ENCODE data around the gene RAB6B. TPM values are rescaled to one million over a fixed set of nuclear protein-coding genes. Genes with fewer than 3 reads are reported as not detected.

Gene RAB6B
- total RNA-seq, 1 experiment from 2014 or later: 0.86 TPM

DNA sequence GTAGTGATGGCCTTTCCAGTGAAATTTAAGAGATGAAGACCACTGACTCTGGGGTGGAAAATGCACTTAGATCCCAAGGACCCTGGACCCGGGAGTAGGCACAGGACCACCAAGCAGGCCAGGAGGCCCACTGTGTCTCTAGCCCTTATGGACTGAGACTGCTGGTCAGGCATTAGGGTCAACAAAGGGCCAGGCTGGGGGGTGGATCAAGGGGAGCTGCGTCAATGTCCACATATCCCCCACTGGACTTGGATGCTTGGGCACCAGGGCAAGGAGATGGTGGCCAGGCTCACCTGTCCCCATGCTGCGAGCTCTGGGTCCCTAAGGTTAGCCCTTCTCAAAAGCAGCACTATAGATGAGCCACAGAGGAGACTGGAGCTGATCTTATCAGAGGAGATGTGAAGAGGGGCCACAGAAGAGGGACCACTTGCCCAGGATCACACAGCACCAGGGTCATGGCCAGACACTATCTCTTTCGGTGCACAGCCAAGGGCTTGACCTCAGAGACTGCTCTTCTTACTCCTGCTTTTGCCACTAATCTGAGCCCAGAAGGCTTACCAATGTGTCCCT is 14.7 kb downstream of the RAB6B start:
- H3K36me3 ChIP-seq (ENCODE audit: insufficient read depth, low read length, poor library complexity, severe bottlenecking): no peaks in the 10 kb centered on the region
- intact Hi-C loops (cut with micrococcal nuclease; ENCODE audit: unreplicated experiment): no loop called here
- H3K4me1 ChIP-seq (ENCODE audit: insufficient read depth, low read length, poor library complexity, severe bottlenecking): no peaks in the 10 kb centered on the region
- H3K27ac ChIP-seq (ENCODE audit: low read depth, low read length, poor library complexity, severe bottlenecking): no peak overlapping the region
- peaks cover 24% of the 10 kb centered on the region for H3K27me3 ChIP-seq (replicated peaks; ENCODE audit: insufficient read depth, low read depth, low read length, poor library complexity)
- TF ChIP-seq EZH2 (IDR thresholded peaks at IDR 0.05; ENCODE audit: borderline replicate concordance, low read depth, low read length, poor library complexity, severe bottlenecking) (no peak), CTCF (conservative IDR thresholded peaks at IDR 0.05; ENCODE audit: low read depth, low read length) (no peak)
- ChIA-PET CTCF (no interaction called here), POLR2A (ENCODE audit: low non-redundant PET) (no interaction called here)
- BruUV-seq (replicated peaks): no TSS peak
- H3K4me3 ChIP-seq (ENCODE audit: low read depth, low read length, poor library complexity, severe bottlenecking): no peak overlapping the region
- no peaks in the 10 kb centered on the region for H3K9me3 ChIP-seq (ENCODE audit: low read depth, low read length, poor library complexity, severe bottlenecking)
- no peak for DNase-seq (ENCODE audit: low spot score)

GRCh38 chr3:133880287-133880686 is 15.4 kb downstream of the RAB6B start:
- DNase-seq (ENCODE audit: low spot score): no peak
- no TSS peak for BruUV-seq (replicated peaks)
- intact Hi-C loops (cut with micrococcal nuclease; ENCODE audit: unreplicated experiment): no loop called here
- no peak for TF ChIP-seq CTCF (conservative IDR thresholded peaks at IDR 0.05; ENCODE audit: low read depth, low read length)
- TF ChIP-seq EZH2 (IDR thresholded peaks at IDR 0.05; ENCODE audit: borderline replicate concordance, low read depth, low read length, poor library complexity, severe bottlenecking): no peak
- Histone ChIP-seq H3K4me1 (ENCODE audit: insufficient read depth, low read length, poor library complexity, severe bottlenecking) (no peaks in the 10 kb centered on the region), H3K36me3 (ENCODE audit: insufficient read depth, low read length, poor library complexity, severe bottlenecking) (no peaks in the 10 kb centered on the region), H3K4me3 (ENCODE audit: low read depth, low read length, poor library complexity, severe bottlenecking) (no peak overlapping the region), H3K27ac (ENCODE audit: low read depth, low read length, poor library complexity, severe bottlenecking) (no peak overlapping the region), H3K27me3 (replicated peaks; ENCODE audit: insufficient read depth, low read depth, low read length, poor library complexity) (peaks cover 24% of the 10 kb centered on the region), H3K9me3 (ENCODE audit: low read depth, low read length, poor library complexity, severe bottlenecking) (no peaks in the 10 kb centered on the region)
- ChIA-PET CTCF (no interaction called here), POLR2A (ENCODE audit: low non-redundant PET) (no interaction called here)

GRCh38 chr3:133878518-133878917 is 17.2 kb downstream of the RAB6B start:
- no peak for DNase-seq (ENCODE audit: low spot score)
- CTCF ChIA-PET: no interaction called here
- BruUV-seq (replicated peaks): no TSS peak
- POLR2A ChIA-PET (ENCODE audit: low non-redundant PET): no interaction called here
- no peak overlapping the region for H3K4me3 ChIP-seq (ENCODE audit: low read depth, low read length, poor library complexity, severe bottlenecking)
- no peak for TF ChIP-seq CTCF (conservative IDR thresholded peaks at IDR 0.05; ENCODE audit: low read depth, low read length)
- no peak for TF ChIP-seq EZH2 (IDR thresholded peaks at IDR 0.05; ENCODE audit: borderline replicate concordance, low read depth, low read length, poor library complexity, severe bottlenecking)
- H3K4me1 ChIP-seq (ENCODE audit: insufficient read depth, low read length, poor library complexity, severe bottlenecking): no peaks in the 10 kb centered on the region
- H3K27ac ChIP-seq (ENCODE audit: low read depth, low read length, poor library complexity, severe bottlenecking): no peak overlapping the region
- intact Hi-C loops (cut with micrococcal nuclease; ENCODE audit: unreplicated experiment): no loop called here
- peaks cover 24% of the 10 kb centered on the region for H3K27me3 ChIP-seq (replicated peaks; ENCODE audit: insufficient read depth, low read depth, low read length, poor library complexity)
- no peaks in the 10 kb centered on the region for H3K36me3 ChIP-seq (ENCODE audit: insufficient read depth, low read length, poor library complexity, severe bottlenecking)
- no peaks in the 10 kb centered on the region for H3K9me3 ChIP-seq (ENCODE audit: low read depth, low read length, poor library complexity, severe bottlenecking)
